ENCODE data around the gene JPH4.

JPH4 gene

DNA sequence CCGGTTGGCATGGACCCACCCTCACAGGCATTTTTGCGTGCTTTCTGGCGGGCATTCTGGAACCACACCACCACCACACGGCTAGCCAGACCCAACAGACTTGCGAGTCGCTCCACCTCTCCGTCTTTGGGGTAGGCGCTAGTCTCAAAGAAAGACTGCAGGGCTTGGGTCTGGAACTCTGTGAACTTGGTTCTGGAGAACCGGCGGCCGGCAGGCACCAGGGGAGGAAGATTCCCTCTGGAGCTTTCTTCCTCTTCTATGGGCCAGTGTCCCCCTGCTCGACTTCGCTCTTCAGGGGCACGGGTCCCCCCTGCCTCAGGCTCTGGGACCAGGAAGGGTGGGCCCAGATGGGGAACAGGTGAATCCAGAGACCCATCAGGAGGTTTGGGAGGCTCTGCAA lies 53.6 kb downstream of the JPH4 start:
- DNase-seq (ENCODE audit: low spot score) = no peak

DNA sequence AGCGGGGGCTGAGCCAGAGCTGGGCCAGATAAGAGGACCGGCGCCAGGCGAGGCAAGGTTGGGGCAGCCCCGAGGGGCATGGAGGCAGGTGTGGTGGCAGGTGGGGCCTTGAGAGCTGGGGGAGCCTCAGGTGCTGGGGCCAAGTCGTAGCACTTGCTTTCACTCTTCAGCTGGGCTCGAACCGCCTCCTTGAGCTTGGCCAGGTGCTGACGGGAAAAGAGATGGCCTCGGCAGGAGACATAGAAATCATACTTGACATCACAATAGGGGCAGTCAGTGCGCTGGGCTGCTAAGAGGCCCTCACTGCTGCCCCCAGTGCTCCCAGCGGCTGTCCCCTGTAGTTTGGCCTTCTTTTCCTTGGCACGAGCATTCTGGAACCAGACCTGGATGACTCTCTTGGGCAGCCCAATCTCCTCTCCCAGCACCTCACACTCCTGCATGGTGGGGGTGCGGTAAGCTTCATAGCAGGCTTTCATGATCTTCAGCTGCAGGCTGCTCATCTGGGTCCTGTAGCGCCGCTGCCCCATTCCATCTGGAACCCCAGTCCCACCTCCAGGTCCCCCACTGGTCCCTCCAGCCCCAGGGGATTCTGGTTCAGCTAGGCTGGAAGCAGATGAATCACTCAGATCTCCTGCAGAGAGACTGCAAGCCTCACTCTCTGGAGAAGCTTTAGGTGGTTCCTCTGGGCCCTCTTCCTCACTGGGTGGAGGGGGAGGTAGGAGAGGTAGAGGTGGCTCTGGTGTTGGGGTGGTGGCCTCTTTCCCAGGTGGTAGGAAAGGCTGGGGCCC lies 55.2 kb downstream of the JPH4 start:
- DNase-seq (ENCODE audit: low spot score) = no peak

DNA sequence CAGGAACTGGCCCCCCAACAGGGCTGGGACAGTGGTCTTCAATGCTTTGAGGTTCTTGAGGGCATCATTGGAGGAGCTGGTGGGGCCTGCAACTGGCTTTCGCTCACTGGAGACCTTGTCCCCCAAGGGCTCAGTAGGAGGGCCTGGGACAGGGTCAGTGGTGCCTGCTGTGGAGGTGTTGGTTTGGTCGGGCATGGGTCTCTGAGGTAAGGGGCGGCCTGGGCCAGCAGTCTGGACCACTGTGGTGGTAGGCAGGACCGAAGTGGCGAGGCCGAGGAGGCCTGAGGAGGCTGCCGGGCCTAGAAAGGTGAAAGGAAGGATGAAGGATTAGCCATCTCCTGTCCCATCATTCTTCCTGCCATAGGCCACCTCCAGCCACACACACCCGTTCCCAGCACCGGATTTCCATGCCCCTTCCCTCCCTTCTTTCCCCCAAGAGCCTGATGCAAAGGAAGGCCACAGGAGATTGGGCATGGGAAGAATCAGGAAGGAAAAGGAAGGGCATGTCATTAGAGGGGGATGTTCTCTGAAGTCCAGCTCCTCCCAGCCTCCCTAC lies 55.9 kb downstream of the JPH4 start:
- DNase-seq (ENCODE audit: low spot score) = no peak

DNA sequence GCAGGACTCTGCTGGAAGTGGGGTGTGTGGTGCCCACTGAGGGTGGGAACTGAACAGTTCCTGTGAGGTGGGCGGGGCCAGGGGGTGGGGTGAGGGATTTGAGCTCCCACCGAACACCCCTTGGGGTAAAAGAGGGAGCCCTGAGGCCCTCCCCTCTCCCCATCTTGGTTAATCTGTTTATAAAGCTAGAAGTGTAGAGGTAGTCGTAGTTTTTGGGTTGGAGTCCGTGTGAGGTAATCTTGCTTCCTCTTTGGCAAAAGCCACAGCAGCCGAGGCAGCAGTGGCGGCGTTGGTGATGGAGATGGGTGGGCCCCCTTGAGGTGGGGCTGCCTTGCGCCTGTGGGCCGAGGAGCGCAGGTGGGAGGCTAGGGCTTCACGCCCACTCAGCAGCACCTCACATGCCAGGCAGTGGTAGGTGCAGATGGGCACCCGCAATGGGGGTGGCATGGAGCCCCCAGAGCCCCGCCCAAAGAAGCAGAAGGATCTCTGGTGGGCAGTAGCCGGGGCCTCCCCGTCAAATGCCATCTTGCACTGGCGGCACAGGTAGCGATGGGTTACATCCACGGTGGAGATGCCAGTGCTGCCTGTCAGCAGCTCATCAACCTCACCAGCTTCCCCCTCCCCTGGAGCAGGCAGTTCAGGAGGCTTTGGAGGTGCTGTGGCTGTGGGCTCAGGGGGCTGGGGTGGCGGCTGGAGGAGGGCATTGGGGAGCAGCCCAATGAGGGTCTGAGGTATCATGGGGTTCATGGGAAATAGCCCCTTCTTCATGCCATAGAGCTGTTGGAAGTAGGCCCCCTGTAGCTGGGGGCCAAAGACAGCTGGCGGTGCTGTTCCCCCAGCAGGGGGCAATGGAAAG lies 56.6 kb downstream of the JPH4 start:
- DNase-seq (ENCODE audit: low spot score) = no peak

DNA sequence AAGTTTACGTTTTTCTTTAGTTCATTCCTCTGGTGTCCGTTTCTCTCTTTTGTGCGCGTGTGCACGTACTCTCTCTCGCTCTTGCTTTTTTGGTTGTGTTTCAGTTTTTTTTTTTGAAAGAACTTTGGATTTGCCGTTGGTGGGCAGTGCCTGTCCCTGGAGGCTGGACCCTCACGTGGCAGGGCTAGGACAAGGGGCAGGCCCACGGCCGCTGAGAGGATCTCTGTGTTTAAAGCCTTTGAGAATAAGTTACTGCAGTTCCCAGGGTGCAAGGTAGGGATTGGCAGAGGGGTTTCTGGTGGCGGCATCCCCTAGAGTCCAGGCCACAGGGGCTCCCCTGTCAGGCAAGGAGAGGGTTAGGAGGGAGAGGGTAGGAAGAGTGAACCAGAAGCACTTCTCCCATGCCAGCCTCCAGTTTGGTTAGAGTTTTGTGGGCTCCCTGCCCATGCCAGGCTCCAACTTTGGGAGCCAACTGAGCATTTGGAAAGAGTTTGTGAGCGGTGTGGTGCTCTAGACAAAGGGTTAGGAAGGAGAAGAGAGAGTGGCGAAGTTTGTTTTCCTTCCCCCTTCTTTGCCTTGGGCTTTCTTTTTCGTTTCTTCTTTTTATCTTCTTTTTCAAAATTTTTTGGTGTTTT lies 57.6 kb downstream of the JPH4 start:
- DNase-seq (ENCODE audit: low spot score) = no peak

DNA sequence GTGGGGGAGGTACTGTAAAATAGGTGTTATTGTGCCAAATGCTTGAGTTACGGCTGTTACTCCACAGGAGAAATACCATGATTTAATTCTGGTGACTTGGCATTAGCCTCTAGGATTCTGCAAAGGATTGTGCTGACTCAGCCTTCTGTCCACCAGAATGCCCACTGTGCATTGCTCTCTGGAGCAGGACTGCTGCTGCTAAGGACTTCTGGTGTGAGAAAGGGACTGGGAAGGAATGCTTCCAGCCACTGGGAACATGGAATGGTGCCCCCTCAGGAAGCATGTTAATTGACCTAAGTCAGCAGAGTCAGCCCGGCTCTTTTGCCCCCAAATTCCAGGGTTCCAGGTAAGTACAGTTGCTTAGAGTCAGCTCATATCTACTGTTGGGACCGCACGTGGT lies 59.9 kb downstream of the JPH4 start:
- DNase-seq (ENCODE audit: low spot score) = no peak

All from HuH-7 (cell line).